GM23248 (cell line): Measurements from ENCODE around the gene PCGF5.

Experiments
- EZH2 ChIP-seq: fragments of 200-600 bp; sonication (generic); IDR thresholded peaks from 2 replicates; pipeline ENCODE4 v1.6.1; 2018; ENCODE audit warnings: antibody characterized with exemption, mild to moderate bottlenecking; ENCODE audit not compliant: insufficient read depth, poor library complexity, severe bottlenecking
- EZH2phosphoT487 ChIP-seq: fragments of 200-600 bp; sonication (generic); IDR thresholded peaks from 2 replicates; pipeline ENCODE4 v1.6.1; 2018; ENCODE audit warnings: antibody characterized with exemption, moderate library complexity, mild to moderate bottlenecking, low read depth; ENCODE audit not compliant: insufficient read depth

DNA sequence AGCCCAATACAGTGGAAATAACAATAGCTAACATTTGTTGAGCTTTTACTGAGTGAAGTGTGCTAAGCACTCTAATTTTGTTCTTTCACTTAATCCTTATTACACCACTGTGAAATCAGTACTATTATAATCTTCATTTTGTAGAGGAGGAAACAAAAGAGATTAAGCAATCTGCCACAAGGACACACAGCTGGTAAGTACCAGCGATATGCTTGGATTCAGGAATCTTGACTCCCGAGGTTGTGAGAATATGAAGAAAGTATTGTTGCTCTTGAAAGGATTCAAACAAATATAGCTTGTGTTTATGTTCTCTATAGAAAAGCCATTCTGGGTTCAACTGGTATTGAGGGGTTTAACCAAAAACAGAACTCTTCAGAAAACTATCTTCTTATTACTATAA, 96.0 kb downstream of the PCGF5 start:
- no peak for TF ChIP-seq EZH2
- no peak for TF ChIP-seq EZH2phosphoT487
